NAMALWA (cell line): ENCODE measurements around the gene ARL2.
A peak's percentile ranks its signal among the peaks of the same experiment; 100 is the strongest.
"Not testable (repeated sequence)": the region's sequence is repeated elsewhere in the genome, so short reads cannot be mapped to it uniquely, and the experiment has no call there.

ENCODE experiments used
- DNase-seq: peaks from one replicate; pipeline ENCODE4 v3.0.0-alpha.2; 2015; ENCODE audit warnings: low spot score

ARL2 gene

DNA sequence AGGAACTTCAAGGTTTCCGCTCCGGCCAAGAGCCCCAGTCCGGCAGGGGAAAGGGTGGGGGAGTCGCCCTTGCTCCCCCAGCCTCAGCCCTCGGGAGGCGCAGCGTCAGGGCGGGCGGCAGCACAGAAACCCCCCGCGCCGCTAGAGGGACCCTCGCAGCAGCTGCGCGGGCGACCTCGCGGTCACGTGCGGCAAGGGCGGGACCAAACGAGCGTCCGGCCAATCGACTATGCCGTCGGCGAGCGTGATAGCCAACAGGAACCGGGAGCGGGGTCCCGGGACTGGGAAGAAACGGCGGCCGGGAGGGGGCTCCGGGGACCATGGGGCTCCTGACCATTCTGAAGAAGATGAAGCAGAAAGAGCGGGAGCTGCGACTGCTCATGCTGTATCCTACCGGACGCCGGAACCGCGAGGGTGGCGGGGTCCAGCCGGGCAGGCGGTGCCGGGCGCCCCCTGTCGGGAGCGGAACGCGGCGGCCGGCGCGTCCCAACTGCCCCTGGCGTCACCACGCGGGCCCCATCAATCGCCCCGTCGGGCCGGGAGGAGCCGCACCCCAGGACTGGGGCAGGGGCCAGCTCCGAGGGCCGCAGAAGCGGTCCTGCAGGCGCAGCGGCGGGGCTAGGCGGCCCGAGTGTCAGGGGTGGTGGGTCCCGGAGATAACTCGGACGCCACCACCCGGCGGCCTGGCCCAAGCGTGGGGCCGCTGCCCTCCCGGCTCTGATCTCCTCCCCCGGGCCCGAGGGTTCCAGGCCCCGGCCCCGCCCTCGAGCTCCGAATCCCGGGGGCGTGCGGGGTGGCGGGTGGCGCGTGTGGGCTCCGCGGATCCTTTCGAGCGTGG, at the start of gene ARL2:
TSS of gene ARL2 (plus strand) at position 273 of the 838 bp plus-strand sequence. CDS start at position 321, 48 bp downstream.
- peak; percentile 93 for DNase-seq

DNA sequence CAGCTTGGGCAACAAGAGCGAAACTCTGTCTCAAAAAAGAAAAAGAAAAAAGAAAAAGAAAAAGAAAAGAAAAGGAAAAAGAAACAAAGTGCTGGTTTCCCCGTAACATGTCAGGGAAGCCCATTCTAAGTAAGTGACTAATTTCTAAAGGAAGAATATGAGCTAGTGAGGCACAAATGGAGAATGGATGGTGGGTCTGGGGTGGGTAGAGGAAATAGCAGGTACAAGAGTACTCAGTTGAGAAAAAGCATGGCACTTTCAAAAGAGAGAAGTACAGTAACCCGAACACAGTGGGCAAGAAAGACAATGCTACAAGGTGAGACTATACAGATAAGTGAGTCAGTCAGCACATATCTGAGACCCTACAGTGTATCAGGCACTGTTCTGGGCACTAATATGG, 46.6 kb upstream of the ARL2 start:
- no peak for DNase-seq

- DNase-seq = no peak
These were observed 44.8 kb upstream of the ARL2 start for GRCh38 chr11:64969209-64969608.

DNA sequence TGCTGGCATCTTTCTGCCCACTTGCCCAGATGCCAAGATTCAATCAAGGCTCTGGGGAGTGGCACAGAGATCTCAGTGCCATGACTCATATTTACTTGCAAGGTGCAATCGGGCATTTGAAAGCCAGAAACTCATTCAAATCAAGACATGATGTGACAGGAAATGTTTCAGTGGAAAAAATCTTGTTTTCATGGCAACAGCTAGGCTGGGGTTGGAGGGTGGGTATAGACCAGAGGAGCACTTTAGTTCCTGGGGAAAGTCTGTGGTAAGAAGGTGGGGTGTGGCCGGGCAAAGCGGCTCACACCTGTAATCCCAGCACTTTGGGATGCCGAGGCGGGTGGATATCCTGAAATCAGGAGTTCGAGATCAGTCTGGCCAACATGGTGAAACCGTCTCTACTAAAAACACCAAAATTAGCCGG, 43.2 kb upstream of the ARL2 start:
- DNase-seq = no peak

DNA sequence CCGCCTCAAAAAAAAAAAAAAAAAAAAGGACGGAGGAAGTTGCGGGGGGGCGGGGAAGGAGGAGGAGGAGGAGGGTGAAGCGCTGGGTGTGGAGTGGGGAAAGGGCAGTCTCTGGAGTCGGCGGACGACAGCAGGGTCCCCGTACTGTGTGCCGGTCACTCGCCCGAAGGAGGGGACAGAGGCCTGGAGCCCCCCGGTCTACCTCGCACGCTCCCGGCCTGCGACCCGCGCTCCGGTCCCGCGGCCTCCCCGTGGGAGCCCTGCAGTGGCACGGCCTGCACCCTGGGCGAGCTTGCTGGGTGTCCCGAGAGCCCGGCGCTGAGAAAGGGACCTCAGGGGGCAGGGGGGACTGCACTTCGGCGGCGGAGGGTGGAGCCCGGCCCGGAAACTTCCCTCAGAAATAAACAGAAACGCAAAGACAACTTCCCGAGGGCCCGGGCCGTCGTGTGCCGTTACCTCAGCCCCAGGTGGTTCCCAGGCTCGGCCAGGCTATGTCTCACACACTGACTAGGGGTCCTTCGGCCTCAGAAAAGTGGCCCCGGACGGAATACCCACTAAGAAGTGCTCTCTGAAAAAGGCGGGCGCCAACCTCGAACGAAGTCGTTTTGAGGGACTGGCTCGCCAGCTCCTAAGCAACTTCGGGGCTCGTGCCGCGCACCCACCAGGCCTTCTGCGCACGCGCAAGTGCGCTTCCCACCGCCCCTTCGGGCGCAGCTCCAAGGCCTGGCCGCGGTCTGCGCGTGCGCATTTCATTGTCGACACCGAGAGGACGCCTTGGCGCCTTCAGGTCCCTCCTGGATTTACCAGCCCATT, 42.3 kb upstream of the ARL2 start, which contains the start of gene MAJIN:
TSS of gene MAJIN (minus strand) at position 688 of the 813 bp plus-strand sequence. CDS start 12,703 bp downstream, outside the sequence.
- no peak for DNase-seq

GRCh38 chr11:64974124-64974523, 39.8 kb upstream of the ARL2 start:
- DNase-seq = peak; percentile 52

- DNase-seq = no peak
These were observed 37.3 kb upstream of the ARL2 start for GRCh38 chr11:64976651-64977050.

DNA sequence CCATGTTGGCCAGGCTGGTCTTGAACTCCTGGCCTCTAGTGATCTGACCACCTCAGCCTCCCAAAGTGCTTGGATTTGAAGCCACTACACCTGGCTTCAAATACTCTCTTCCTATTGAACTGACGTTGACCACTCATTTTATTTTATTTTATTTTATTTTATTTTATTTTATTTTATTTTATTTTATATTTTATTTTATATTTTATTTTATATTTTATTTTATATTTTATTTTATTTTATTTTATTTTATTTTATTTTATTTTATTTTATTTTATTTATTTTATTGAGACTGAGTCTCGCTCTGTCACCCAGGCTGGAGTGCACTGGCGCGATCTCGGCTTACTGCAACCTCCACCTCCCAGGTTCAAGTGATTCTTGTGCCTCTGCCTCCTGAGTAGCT, 30.6 kb upstream of the ARL2 start:
- not testable (repeated sequence) for DNase-seq

GRCh38 chr11:64987998-64988854, 25.7 kb upstream of the ARL2 start:
- no peak for DNase-seq

- DNase-seq = no peak
These were observed 24.5 kb upstream of the ARL2 start for GRCh38 chr11:64989416-64989815.

GRCh38 chr11:64990222-64990923, 23.6 kb upstream of the ARL2 start:
- DNase-seq = peak; percentile 53

DNA sequence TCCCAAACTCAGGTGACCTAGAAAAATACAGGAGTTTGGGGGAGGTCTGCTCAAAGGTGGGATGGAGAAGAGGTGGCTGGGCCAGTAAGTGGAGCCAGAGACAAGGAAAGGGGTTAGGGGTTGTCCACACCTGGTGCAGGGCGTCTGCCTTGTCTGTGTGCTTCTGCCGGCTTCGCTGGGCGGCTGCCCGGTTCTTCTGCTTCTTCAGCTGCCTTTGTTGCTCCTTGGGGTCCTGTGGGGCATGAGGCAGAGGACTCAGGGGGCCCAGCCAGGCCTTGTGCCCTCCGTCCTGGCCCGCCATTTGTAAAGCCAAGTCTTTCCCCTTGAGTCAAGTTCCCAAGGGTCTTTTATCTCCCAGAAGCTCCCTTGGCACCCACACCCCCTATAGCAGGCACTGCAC, 19.6 kb upstream of the ARL2 start:
- no peak for DNase-seq

GRCh38 chr11:64996327-64996709, 17.6 kb upstream of the ARL2 start:
- no peak for DNase-seq

DNA sequence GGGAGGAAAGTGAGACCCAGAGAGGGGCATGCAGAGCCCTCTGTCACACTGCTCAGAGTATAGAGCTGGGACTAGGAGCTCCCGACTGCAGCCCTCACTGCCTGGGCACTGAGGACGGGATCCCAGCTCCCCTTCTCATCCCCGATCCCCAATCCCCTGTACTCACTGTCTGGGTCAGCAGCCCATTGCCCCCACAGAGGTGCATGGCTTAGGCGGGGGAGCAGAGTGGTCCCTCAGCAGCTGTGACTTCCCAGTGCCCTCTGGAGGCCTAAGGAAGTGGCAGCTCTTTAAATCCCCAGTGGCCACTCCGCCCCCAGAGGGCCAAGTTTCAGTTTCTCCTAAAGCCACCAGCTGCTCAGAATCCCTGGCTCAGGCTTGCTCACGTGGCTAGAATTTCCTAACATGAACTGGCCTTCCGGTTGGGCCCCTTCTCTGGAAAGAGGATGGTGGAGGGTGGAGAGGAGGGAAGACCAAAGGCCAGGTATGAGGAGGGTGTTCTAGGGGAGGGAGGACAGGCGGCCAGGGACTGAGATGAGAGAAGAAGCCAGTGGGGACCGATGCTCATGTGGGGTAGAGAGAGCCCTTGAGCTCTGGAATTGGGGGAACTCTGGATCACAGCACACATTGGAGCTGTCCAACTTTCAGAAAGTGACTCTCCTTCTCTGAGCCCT, 17.1 kb upstream of the ARL2 start, which contains the start of gene BATF2:
TSS of gene BATF2 (minus strand) at position 262 of the 671 bp plus-strand sequence. CDS start at position 205, 57 bp downstream.
- peak; percentile 47 for DNase-seq

- no peak for DNase-seq
These were observed 15.8 kb upstream of the ARL2 start for GRCh38 chr11:64998141-64998540.

- DNase-seq = no peak
These were observed 15.1 kb upstream of the ARL2 start for GRCh38 chr11:64998690-64999431.

DNA sequence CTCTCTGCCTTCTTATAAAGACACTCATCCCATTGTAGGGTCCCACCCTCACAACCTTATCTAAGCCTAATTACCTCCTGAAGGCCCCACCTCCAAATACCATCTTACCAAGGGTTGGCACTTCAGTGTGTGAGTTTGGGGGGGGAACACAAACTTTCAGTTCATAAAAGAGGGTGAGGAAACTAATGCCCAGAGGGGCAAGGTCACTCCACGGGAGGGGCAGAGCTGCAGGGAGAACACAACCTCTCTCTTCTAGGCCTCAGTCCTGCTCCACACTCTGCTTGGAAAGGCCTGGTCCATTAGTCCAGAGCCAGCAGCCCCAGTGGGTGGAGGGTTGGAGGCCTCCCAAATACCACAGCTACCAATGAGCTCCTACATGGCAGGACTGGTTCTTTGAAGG, 14.5 kb upstream of the ARL2 start:
- DNase-seq = no peak

- DNase-seq = no peak
These were observed 11.3 kb upstream of the ARL2 start for GRCh38 chr11:65002706-65003105.

- no peak for DNase-seq
These were observed 10.7 kb upstream of the ARL2 start for GRCh38 chr11:65003282-65003681.

GRCh38 chr11:65003968-65004367, 10.0 kb upstream of the ARL2 start:
- not testable (repeated sequence) for DNase-seq
